NCI-H128 (cell line): ENCODE measurements around the gene COL4A1.

Experiments used
- DNase-seq: peaks from one replicate; lab custom pipeline; 2025; ENCODE audit not compliant: unreplicated experiment; lab: John Stamatoyannopoulos, UW

The COL4A1 gene

GRCh38 chr13:110138700-110139036, 168.3 kb downstream of the COL4A1 start:
- DNase-seq, result no peak

DNA sequence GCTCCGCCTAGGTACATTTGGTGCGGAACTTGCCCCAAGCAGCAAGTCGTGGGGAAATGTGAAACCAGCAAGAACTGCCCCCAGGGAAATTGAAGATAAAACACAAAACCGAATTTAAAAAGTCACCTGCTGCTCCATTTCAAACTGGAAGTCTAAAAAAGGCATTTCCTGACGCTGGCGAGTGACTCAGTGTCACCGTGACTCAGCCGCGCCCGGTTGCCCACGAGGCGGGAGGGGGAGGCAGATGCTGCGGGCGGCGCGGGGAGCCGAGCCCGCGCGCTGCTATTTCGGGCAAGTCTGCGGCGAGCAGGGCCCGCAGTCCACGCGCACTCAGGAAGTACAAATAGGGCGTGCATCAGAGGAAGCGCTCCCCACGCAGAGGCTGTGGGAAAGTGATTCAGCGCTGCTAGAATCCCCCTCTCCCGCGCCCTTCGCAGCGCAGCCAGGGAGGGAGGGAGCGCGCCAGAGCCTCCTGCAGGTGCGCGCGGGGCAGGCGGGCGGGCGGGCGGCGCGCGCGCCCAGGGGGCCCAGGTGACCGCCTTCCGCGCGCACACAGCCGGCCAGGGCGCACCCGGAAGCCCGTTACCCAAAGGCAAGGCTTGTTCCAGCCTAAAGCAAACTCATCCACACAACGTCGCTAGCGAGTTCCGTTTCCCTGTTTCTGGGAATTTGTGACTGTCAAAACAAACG, 168.8 kb downstream of the COL4A1 start:
- DNase-seq, result peak; percentile 25

DNA sequence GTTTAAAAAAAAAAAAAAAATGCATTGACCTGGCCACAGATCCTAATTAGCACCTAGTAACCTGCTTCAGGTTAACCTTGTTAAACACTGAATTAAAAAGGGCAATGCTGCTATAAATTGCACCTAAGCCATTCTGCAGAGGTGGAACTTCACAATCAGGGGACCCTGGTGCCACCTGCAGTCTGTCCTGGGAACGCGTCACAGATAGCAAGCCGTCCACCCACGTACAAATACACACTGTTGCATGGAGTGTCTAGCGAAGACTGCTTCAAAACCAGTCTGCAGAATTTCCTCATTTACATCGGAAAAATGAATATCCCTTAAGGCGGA, 169.3 kb downstream of the COL4A1 start:
- DNase-seq, result peak; percentile 46

DNA sequence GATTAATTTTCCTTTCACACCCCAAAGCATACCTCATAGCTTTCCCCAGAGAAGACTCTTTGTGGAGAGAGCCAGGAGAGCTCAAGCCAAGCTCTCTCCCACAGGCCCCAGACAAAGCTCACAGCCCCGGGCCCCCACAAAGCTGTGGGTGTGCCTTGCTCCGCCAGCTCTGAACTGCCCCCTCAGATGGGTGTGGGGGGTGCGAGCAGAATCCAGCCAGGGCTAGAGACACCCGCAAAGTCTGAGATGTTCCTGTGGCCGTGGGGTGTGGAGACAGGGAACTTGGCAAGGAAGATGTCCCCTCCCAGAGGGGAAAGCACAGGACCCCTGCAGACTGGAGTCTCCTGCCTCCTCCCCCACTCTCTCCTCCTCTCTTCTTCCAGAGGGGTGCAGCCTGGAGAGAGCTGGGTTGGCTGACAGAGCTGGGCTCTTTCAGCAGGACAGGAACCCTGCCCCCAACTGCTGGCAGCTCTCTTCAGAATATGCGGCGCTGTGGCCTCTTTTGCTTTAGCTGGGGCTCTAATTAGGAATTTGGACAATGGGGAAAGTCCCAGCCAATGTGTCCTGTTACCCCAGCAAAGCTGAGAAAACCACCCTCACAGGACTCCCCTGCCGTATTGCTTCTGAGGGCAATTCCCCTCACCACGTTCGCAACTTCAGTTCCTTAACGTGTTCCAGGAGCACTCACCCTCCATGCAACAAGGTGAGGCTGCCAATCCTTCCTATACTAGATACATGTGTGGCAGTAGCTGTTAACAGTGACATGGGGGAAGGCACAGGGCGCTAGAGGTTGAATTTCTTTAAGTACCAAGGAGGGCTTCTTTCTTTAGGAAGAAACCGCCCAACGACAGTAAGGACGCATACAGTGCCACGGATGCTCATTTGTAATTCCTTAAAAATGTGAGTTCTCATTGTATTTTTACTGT, 170.0 kb downstream of the COL4A1 start:
- no peak for DNase-seq

DNA sequence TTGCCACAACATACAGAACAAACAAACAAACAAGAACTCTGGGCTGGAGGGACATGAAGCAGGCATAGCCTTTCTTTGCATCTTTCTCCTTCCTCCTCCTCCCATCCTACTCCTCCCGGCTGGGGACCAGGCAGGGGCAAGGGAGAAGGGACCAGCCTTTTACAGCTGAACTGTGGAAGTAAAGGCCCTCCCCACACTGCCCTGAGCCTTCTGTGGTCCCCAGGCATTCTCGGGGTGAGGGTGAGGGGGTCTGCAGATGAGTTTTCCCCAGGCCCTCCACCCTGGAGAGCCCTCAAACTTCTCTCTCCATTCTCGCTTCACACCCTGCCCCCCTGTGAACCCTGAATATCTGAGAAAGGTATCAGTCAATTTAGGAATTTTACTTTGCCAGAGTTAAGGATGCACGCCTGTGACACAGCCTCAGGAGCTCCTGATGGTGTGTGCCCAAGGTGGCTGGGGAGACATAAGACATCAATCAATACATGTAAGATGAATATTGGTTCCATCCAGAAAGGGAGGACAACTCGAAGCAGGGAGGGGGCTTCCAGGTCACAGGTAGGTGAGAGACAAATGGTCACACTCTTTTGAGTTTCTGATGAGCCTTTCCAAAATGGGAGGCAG, 170.9 kb downstream of the COL4A1 start:
- no peak for DNase-seq

DNA sequence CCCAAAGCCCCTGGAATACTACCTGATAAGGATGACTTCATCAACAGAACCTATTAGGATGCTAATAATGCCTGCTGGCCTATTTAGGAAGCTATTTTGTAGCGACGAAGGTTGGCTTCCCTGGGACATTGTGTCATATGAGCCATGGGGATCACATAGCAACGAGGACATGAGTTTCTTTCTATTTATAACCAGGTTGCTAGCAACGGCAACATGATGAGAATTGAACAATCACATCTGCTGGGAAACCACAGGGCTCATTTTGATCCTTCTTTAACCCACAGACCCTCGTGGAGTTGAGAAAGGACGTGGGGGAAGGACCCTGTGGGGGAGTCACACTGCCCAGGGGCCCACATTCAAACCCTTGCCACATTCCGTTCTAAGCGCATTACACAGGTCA, 172.2 kb downstream of the COL4A1 start:
- DNase-seq, result no peak

DNA sequence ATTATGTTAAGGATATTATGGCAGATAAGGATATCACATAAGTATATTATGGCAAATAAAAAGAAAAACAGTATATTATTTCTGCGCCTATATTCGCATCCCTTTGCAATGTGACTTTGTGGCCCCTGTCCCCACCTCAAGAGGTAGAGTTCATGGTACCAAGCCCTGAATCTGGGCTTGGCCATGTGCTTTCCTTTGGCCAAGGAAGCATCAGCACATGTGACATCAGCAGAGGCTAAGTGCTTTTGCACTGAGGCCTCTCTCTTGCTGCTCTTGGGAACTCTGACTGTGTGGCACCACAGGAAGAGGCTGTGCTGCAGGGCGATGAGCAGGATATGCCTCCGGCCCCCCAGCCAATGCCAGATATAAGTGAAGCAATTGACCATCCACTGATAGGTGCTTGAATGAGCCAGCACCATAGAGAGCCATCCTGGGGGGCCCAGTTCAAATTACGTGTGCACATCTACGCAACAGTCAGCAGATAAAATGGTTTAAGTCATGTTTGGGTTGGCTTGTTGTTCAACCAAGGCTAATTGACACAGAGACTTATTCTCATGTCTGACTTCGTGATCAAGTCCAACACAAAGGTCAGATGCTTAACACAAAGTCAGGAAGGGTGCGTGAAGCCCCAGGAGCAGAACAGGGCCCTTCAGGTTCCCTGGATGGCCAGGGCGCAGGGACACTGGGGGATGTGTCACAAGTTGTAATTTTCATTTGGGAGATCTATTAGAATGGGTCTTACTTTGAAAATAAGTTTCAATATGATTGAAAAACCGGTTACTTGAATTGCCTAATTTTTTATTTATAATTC, 173.3 kb downstream of the COL4A1 start:
- DNase-seq, result no peak

- DNase-seq, result no peak
These were observed 174.6 kb downstream of the COL4A1 start for GRCh38 chr13:110132225-110132982.

DNA sequence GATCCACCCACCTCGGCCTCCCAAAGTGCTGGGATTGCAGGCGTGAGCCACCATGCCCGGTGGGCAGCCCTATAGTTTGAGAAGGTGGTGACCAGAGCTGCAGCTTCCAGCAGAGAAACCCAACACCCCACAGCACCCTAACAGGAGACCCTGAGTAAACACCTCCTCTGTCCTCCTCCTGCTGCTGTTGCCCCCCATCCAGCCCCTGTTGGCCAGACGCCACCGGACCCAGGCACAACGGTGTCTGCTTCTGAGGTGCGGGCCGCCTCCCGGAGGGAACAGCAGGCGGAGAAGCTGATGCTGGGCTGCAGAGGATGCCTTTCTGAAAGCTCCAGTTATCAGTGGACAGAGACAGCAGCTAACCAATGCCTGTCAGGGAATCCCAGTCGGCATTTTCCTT, 175.5 kb downstream of the COL4A1 start:
- no peak for DNase-seq

- no peak for DNase-seq
These were observed 176.5 kb downstream of the COL4A1 start for GRCh38 chr13:110130431-110130830.

- no peak for DNase-seq
These were observed 177.3 kb downstream of the COL4A1 start for GRCh38 chr13:110129539-110130186.

- DNase-seq, result no peak
These were observed 177.9 kb downstream of the COL4A1 start for GRCh38 chr13:110129076-110129475.

GRCh38 chr13:110128546-110128945, 178.4 kb downstream of the COL4A1 start:
- DNase-seq, result no peak

GRCh38 chr13:110127986-110128511, 178.9 kb downstream of the COL4A1 start:
- DNase-seq, result no peak

GRCh38 chr13:110126391-110126961, 180.5 kb downstream of the COL4A1 start:
- no peak for DNase-seq

- no peak for DNase-seq
These were observed 181.2 kb downstream of the COL4A1 start for GRCh38 chr13:110125613-110126272.

- no peak for DNase-seq
These were observed 181.8 kb downstream of the COL4A1 start for GRCh38 chr13:110125157-110125556.

GRCh38 chr13:110124201-110124940, 182.6 kb downstream of the COL4A1 start:
- DNase-seq, result no peak
